Mammary epithelial cell (primary cell): ENCODE results near the gene NFATC3.

ENCODE experiments used
- CTCF ChIP-seq, 2 donors: IDR thresholded peaks in 1 of 2; conservative IDR thresholded peaks in 1 of 2; 2 replicates each; pipeline ENCODE4 v1.5.1; 2011 to 2012; ENCODE audit warnings: inconsistent platforms in 2 of 2, low read length in 2 of 2, mild to moderate bottlenecking in 2 of 2, control low read depth in 1 of 2, low read depth in 1 of 2; ENCODE audit not compliant: insufficient read depth in 1 of 2; ENCODE audit errors: extremely low read depth in 1 of 2
- EZH2 ChIP-seq: IDR thresholded peaks from 2 replicates; pipeline ENCODE4 v1.6.1; 2012; ENCODE audit warnings: low read length, inconsistent platforms, borderline replicate concordance

DNA sequence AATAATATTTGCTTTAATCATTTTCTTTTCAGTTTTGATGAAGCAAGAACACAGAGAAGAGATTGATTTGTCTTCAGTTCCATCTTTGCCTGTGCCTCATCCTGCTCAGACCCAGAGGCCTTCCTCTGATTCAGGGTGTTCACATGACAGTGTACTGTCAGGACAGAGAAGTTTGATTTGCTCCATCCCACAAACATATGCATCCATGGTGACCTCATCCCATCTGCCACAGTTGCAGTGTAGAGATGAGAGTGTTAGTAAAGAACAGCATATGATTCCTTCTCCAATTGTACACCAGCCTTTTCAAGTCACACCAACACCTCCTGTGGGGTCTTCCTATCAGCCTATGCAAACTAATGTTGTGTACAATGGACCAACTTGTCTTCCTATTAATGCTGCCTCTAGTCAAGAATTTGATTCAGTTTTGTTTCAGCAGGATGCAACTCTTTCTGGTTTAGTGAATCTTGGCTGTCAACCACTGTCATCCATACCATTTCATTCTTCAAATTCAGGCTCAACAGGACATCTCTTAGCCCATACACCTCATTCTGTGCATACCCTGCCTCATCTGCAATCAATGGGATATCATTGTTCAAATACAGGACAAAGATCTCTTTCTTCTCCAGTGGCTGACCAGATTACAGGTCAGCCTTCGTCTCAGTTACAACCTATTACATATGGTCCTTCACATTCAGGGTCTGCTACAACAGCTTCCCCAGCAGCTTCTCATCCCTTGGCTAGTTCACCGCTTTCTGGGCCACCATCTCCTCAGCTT is 105.8 kb downstream of the NFATC3 start:
- TF ChIP-seq CTCF (conservative IDR thresholded peaks at IDR 0.05 in 1 of 2, IDR thresholded peaks at IDR 0.05 in 1 of 2; ENCODE audit: extremely low read depth in 1 of 2, insufficient read depth in 1 of 2, low read depth in 1 of 2, low read length in 2 of 2) (no peak), EZH2 (no peak)
